GM19372 (cell line): Measurements from ENCODE around the gene FCMR.
"Not testable (repeated sequence)": the region's sequence is repeated elsewhere in the genome, so short reads cannot be mapped to it uniquely, and the experiment has no call there.

ENCODE experiments used
- ATAC-seq: cut with Tn5 transposase; IDR thresholded peaks from one replicate; pipeline ENCODE4 v1.9.1; 2021; ENCODE audit warnings: mild to moderate bottlenecking, low read depth, moderate library complexity; ENCODE audit not compliant: unreplicated experiment

FCMR gene

DNA sequence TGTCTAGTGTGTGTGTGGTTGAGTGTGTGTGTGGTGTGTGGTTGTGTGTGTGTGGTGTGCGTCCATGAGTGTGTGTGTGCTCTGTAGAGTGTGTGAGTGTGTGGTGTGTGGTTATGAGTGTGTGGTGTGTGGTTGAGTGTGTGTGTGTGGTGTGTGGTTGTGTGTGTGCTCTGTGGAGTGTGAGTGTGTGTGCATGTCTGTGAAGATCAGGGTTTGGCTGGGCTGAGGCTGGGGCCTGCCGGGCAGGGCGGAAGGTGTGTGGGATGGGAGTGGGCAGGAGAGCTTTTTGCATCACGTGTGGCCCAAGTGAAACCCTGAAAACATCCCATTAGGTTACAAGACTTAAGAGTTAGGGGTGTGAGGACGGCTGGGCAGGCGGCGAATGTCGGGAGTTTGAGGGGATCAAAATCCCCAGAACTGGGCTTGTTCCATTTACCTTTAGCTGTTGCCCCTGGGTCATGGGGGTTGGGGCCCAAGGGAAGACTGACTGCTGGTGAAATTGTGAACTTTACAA is 2.9 kb upstream of the FCMR start:
- peak; percentile 23 for ATAC-seq

DNA sequence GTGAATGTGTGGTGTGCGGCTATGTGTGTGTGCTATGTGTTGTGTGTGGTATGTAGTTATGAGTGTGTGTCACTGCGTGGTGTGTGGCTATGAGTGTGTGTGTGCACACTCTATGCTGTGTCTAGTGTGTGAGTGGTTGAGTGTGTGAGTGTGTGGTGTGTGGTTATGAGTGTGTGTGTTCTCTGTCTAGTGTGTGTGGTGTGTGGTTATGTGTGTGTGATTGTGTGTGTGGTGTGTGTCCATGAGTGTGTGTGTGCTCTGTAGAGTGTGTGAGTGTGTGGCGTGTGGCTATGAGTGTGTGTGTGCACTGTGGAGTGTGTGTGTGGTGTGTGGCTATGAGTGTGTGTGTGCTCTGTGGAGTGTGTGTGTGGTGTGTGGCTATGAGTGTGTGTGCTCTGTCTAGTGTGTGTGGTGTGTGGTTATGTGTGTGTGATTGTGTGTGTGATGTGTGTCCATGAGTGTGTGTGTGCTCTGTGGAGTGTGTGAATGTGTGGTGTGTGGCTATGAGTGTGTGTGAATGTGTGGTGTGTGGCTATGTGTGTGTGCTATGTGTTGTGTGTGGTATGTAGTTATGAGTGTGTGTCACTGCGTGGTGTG is 2.3 kb upstream of the FCMR start:
- not testable (repeated sequence) for ATAC-seq

DNA sequence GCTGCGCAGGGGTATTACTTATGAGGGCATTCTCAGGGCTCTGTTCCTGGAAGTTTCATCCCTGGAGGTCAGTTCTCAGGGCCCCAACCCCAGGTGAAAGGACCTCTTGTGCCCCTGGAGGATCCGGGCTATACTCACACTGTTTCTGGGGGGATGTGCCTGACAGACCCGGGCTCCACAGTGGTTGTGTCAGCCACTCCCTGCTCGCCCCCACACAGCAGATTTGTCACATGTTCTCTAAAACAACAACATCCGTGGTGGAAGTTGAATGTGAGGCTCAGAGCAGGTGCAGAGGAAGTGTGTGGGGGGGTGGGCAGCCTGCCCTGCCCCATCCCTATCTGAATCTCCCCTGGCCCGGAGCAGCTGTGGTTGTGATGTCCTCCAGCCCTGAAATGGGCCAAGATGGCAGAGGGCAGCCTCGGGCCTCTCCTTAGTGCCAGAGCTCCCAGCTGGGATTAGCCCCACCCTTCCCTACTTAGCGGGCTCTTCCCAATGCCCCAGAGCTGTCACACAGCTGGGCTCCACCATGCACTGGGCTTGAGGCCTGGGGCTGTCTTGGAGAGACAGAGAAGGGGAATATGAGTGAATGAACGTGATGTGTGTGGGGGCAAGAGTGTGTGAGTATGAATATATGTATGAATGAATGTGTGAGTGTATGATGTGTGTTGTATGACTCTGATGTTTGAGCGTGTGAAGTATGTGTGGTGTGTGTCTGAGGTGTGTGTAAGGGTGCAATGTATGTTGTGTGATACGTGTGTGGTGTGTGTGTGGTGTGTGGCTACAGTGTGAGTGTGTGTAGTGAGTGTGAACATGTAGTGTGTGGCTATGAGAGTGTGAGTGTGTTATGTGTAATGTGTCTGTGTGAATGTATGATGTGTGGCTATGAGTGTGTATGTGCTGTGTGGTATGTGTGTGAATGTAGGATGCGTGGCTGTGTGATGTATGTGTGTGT is 1.5 kb upstream of the FCMR start:
- peak; percentile 56 for ATAC-seq

DNA sequence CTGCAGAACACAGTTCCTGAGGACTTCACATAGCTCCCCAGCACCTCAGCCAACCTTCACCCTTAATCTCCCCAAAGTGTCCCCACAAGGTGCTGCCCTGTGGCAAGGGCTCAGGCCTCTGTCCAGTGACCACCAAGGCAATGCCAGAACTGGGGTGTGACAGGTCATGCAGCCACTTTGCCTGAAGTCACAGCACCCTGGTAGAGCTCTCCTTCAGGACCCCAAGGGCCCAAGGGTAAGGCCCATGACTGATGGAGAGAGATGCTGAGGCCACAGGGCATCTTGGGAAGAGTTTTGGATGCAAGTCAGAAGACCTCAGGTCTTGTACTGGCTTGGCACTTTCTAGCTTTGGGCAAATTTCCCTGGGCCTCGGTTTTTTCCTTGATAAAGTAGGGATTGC is 783 bp upstream of the FCMR start:
- ATAC-seq, result no peak

DNA sequence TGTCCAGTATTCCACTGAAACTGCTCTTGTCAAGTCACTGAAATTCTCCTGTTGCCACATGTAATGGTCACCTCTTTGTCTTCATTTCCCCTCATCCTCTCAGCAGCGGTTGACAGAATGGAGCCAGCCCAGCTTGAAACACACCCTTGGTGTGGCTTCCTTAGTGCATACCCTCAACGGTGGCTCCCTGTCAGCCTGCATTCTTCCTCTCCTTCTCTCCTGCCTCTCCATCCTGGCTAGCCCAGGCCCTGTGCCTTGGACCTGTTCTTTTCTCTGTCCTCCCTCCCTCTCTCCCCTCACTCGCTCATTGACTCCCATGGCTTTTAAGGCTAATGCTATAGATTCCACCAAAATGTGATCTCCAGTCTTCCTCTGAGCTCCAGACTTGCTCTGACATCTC is 3.7 kb downstream of the FCMR start:
- ATAC-seq, result no peak

DNA sequence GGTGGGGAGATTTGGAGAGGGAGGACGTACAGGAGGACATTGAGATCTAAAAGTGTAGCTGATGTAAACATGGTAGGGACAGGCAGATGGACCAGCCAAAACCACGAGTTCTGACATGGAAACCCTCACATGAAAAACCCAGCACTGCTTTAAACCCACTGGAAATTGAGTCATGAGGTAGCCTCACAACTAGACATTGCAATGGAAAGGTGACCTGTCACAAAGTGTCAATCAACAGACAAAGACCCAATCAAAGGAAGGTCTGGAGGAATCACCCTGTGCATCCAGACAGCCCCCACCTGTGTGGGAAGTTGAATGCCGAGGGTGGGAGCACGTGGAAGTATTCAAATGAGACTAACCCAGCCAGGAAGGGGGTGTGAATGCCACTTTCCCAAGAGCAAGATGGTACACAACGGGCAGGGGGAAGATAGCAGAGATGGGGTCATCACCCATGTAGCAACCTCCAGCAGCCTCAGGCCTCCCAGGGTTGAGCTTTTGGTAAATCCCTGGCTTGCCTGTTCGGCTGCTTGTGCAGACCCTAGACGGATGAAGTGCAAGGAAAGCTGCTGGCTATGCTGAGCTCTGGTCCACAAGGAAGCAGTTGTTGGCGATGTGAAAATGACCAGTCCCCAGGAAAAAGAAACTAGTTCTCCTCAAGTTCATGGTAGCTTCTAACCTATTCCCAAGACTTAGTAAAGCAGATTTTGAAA is 5.6 kb downstream of the FCMR start:
- no peak for ATAC-seq

DNA sequence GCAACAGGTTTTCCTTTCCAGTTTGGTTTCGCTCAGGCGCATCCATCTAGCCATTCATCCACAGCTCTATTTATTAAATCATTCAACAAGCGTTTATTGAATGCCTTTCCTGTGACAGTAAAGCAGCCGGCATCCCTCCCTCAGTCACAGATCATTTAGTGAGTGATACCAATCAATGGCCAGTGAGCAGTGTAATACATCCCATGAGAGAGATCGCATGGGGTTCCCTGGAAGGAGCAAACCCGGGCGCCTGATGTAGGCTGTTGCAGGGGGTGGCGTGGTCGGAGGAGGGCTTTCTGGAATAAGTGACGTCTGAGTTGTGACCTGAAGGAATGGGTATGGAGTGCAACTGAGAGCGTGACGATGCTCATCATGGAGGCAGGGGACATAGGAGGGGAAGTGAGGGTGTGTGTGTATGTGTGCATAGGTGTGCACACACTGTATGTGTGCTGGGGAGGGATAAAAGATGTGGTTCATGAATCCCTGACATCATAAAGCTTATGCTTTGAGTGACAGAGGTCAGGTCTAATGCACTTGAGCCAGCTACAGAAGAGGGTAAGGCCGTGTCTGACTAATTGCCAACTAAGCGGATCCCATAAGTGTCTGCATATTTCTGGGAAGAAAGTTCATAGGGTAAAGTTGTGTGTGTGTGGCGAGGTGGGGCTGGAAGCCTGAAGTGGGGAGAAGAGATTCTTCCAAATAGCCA is 6.6 kb downstream of the FCMR start:
- no peak for ATAC-seq

DNA sequence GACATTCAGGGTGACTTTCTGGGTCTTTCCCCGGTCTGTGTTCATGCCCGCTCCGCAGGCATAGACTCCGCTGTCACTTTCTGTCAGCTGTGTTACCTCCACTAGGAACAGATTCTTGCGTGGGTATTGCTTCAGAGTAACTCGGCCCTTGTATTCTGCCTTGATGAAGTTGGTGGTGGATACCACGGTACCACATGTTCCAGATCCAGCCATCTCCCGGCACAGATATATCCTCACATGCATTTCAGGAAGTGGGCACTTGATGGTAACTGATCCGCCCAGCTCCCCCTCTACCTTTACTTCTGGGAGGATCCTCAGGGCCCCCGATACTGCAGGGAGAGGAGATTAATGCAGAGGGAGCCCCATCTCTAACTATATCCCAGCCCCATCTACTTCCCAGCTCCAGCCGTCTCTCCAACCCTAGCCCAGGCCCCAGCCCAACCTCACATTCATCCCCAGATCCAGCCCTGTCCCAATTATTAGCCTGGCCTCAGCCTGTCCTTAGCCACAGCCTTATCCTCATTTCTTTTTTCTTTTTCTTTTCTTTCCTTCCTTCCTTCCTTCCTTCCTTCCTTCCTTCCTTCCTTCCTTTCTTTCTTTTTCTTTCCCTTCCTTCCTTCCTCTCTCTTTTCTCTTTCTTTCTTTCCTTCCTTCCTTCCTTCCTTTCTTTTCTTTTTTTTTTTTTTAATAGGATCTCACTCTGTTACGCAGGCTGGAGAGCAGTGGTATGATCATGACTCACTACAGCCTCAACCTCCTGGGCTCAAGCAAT is 7.8 kb downstream of the FCMR start:
- ATAC-seq, result no peak

DNA sequence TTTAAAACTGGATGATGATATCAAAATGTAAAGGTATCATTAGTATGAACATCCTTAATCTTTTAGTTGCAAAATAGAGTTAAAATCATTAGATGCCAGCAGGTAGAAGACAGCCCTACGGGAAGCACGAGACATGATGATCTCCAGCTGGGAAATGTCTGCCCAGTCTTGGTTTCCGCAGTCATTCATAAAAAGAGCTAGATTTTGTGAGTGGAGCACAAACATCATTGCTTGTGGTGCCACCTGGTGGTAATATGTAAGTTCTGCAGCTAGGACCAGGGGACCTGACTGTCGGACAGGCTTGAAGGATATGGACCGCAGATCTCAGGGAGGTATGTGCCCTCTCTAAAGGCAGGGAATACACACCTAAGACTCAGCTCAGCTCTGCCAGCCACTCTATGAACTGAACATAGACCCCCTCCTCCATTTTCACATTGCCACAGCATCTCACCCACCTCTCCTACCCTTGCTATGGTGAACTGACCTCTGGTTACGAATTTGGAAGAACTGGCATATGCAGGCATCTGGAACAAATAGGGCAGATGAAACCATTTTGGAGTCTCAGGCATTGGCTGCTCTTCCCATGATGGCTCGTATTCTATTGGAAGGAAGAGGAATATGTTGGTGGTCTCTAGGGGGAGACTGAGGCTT is 9.2 kb downstream of the FCMR start:
- peak; percentile 54 for ATAC-seq

DNA sequence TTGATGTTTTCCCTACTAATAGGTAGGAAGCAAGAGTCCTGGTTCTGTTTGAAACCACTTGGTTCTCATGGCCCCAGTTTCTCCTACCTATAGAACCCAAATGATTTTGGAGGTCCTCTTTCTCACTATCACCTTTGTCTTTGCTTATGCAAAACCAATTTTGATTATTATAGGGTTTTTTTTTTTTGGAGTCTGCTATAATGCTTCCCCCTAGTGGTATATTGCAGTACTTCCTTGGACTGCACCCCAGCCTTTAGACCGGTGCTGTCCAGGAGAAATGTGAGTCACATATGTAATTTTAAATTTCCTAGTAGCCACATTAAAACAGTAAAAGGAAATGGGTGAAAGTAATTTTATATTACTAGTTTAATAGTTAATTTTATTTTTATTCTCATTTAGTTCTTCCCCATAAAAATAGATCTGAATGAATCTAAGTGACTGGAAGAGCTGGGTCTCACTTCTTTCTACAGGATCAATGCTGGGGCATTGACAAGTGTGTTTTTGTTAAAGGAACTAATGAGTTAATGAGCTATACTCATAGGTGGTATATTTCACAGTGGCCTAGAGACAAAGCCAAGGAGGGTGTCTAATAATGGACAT is 10.6 kb downstream of the FCMR start:
- no peak for ATAC-seq

DNA sequence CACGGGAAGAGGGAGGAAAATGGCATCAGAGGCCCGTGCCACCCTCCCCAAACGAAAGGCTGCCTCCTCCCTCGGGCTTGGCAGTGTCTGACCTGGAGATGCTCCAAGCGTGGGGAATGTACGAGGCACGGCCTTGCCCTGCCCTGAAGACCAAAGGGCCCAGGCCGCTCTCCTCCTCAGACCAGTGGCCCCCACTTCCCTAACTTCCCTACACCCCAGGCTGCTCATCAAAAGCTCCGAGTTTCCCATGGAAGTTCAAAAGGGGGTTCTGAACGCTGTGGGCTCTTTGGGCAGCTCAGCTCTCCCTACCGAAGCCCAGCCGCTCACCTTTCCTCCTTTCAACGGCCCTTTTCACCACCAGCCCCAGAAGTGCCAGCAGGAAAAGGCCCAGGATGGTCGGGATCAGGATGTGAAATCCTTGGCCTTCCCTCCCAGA is 11.8 kb downstream of the FCMR start:
- ATAC-seq, result no peak

DNA sequence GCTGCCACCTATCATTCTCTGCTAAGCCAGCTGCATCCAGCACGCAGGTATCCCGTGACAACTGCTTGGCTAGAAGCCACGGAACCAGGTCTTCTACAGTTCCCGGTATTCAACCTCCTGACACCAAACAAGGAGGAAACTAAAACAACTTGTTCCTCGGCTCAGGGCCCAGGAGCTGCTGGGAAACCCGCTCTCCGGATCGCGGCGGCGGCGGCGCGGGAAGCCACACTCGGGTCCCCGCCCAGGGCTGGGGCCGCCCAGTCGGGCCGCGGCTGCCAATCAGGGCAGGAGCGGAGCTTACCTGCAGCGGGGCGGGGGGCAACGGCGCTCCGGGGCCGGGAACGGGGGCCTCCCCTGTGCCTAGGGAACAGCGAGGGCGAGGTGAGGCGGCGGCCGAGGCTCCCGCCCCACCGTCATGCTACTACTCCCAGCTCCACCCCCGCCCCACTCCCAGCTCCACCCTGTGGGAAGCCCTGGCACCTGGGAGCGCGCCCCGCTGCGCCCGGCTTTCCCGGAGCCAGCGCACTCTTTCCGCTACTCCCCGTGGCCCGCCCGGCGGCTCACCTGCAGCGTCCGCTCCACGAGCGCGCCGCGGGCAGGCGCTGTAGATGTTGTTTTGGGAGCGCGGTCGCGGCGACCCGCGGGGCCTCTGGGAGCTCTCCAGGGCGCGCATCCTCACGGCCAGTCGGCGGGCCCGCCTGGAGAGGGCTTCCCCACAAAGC is 12.4 kb downstream of the FCMR start:
- ATAC-seq, result no peak

DNA sequence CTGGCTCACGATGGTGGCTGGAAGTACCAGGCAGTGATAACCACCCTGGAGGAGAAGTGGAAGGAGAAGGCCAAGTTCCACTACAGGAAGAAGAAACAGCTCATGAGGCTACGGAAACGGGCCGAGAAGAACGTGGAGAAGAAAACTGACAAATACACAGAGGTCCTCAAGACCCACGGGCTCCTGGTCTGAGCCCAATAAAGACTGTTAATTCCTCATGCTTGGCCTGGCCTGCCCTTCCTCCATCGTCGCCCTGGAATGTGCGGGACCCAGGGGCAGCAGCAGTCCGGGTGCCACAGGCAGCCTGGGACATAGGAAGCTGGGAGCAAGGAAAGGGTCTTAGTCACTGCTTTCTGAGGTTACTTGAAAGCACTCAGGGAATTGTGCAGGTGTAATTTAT is 13.7 kb downstream of the FCMR start:
- no peak for ATAC-seq

DNA sequence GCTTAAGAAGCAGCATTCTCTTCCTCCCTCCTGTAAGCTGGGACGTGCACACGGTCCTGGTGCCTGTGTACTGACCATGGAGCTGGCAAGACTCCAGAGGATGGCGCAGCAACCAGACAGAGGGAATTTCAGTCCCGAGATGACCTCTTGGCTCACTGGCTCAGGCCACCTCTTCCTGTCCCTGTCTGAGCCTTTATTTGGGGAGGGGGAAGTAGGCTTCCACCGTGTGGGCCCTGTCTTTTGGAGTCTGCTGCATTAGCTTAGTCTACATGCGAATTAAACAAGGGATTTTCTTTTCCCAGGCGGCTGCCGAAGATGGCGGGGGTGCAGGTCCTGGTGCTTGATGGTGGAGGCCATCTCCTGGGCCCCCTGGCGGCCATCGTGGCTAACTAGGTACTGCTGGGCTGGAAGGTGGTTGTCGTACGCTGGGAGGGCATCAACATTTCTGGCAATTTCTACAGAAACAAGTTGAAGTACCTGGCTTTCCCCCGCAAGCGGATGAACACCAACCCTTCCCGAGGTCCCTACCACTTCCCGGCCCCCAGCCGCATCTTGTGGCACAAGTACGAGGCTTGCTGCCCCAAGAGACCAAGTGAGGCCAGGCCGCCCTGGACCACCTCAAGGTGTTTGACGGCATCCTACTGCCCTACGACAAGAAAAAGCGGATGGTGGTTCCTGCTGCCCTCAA is 14.3 kb downstream of the FCMR start:
- no peak for ATAC-seq

DNA sequence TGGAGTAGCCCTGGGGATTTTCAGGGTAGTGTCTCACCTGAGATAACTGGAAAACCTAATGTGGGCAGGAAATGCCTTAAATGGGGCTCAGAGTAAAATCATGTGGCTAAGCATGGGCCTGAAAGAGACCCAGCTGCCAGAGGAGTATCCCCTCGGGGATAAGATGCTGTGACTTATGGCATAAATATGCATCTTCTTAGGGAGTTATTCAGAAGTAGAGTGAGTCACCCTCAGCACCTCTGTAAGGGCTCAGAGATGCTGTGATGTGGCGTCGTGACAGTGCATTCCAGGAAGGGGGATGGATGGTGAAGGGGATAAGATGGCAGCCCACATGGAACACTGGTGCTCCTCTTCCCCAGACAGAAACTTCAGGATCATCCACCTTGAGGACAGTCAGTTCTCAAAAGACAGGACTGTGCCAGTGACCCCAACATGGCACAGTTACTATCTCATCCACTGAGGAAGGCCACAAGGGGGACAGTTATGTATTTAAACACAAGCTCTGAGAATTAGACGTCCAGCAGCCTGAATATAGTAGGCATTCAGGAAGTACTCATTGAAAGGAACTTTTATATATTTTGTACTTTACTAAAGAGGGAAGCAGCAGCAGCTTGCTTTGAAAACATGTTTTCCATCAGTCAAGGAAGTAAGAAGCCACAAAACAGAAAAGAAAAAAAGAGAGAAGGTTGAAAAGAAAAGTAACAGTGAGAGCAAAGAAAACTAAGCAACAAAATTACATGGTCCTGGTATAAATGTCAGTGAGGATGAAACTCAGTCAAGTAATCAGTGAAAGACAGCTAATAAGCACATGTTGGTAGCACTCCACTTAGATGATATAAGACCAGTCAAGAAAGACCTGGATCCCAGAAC is 16.2 kb downstream of the FCMR start:
- ATAC-seq, result no peak

DNA sequence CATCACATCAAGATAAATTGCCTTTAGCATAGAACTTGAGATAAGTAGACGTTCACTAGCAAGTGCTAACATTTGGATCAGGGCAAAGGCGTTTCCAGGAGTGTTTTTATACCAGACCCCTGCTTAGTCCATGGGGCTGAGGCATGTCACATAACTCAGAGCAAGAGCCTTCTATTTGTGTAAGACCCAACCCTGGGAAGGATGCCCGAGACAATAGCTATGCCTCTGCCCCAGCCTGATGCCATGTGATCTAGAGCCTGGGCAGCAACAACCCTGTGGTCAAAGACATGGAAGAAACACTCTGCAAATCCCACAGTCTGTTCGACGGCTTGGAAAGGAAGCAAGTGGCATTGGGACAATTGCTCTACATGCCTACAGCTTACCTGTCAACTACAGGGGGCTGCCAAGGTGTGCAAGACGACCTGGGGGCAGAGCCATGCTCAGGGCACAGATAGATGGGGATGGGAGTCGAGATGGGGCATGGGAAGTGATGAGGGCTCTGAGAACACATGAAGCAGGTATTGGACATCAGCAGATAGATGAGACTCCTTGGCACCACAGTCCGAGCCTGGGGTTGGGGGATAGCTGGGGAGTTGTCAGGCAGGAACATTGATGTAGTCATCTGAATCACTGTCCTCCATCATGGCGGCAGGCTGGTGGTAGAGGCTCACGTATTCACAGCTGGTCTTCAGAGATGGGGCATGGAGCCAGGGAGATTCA is 17.2 kb downstream of the FCMR start:
- ATAC-seq, result no peak
